ENCODE measurements around the gene GLT6D1.
"Not testable (repeated sequence)": the region's sequence is repeated elsewhere in the genome, so short reads cannot be mapped to it uniquely, and the experiment has no call there.

Gene GLT6D1

GRCh38 chr9:135639196-135639595, at the start of gene GLT6D1:
Gene GLT6D1, minus strand, starts transcription at chr9:135639540. Its CDS starts 353 bp downstream, at chr9:135639187.
- DNase-seq (ENCODE audit: low read depth), result no peak

GRCh38 chr9:135689011-135689410, 49.7 kb upstream of the GLT6D1 start:
- no peak for DNase-seq (ENCODE audit: low read depth)

DNA sequence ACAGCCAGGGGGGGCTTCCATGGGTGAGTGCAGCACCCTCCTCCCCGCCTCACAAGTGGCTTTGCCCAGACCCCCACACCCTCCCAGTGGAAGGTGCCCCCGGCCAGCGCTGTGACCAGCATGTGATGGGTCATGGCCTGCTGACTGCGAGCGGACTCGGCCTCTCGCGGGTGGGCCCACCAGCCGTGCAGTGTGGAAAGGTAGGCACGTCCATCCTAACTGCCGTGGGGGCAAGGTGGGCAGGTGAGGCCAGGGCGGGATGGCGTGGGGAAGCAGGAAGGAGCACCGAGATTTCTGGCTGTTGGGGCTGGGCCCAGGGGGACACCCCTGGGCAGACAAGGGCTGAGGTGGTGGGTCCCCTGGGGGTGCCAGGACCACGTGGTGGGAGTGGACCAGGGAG, 47.9 kb upstream of the GLT6D1 start:
- DNase-seq (ENCODE audit: low read depth), result no peak

GRCh38 chr9:135684691-135685090, 45.4 kb upstream of the GLT6D1 start:
- DNase-seq (ENCODE audit: low read depth), result no peak

DNA sequence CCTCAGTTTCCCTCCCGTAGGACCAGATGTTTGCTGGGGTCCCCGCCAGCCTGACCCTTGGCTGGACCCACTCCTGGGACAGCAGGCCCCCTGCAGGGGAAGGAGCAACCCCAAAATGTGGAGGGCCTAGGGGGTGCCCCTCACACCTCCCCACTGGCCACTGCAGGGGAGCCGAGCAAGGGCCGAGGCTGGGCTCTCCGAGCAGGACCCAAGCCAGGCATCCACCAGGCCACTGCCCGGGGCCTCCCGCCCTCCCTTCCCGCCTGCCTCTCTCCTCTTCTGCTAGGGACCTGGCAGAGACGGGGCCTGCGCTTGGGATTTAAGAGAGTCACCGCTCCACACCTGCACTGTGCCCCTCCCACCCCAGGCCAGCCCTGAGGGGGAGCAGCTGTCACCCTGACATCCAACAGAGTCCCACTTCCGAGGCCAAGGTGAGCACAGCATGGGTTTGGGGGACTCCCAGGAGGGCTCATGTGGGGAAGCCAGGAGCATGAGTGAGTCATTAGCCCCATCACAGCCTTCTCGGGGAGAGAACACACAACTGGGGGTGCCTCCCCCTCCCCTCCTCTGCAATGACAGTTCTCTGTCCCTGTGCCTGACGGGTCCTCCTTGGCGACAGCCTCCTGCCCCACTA, 44.2 kb upstream of the GLT6D1 start:
- no peak for DNase-seq (ENCODE audit: low read depth)

GRCh38 chr9:135681161-135681560, 41.8 kb upstream of the GLT6D1 start:
- no peak for DNase-seq (ENCODE audit: low read depth)

DNA sequence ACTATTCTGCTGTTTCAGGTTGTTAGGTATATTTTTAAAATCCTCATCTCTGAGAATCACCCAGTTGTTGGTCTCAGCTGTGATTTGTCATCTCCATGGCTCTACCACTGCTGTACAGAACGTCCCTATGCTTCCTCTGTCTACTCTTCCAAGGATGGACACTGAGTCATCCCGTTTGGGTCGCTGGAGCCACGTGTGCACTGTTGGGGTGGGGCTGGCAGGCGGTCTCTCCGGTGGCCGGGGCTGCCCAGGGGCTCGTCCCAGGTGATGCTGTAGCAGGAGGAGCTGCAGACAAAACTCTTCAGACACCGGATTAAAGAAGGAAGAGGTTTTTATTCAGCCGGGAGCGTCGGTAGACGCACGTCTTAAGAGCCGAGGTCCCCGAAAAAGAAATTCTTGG, 40.7 kb upstream of the GLT6D1 start:
- no peak for DNase-seq (ENCODE audit: low read depth)

- no peak for DNase-seq (ENCODE audit: low read depth)
These were observed 39.1 kb upstream of the GLT6D1 start for GRCh38 chr9:135678236-135679017.

DNA sequence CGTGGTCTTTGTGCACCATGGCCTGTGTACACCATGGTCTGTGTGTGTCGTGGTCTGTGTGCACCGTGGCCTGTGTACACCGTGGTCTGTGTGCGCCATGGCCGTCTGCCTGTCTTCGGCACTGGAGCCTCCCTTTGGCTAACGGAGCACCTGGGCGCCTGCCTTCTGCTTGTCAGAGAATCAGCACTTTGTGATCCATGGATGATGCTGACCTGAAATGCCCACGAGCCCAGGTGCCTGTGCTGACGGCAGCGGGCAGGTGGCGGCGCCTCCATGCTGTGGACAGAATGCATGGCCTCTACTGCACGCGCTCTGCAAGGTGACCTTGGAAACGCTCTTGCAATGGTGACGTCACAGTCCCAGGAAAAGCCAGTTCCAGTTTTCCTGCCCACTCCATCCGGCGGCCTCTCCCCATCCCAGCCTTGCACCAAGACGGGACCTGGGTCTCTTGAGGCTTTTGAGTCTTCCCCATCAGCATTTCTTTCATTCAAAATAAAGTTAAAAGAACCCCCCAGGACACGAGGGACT, 38.4 kb upstream of the GLT6D1 start:
- no peak for DNase-seq (ENCODE audit: low read depth)

DNA sequence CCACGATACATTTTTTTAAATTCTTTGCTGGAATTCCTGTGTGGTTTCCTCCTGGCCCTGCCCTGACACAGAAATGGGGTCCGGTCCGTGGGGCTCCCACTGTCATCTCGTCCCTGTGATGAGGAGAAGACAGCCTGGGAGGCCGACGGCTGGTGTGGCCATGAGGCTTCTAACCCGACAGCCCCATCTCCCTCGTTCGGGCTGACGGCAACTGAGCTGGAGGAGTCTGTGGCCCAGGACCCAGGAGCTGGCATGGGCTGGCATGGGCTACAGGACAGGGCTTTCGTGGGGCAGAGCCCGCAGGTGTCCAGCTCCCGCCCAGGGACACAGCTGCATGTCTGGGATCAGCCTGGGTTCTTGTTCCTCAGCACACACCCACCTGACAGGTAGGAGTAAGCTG, 37.6 kb upstream of the GLT6D1 start:
- DNase-seq (ENCODE audit: low read depth), result no peak

- no peak for DNase-seq (ENCODE audit: low read depth)
These were observed 35.6 kb upstream of the GLT6D1 start for GRCh38 chr9:135674977-135675376.

DNA sequence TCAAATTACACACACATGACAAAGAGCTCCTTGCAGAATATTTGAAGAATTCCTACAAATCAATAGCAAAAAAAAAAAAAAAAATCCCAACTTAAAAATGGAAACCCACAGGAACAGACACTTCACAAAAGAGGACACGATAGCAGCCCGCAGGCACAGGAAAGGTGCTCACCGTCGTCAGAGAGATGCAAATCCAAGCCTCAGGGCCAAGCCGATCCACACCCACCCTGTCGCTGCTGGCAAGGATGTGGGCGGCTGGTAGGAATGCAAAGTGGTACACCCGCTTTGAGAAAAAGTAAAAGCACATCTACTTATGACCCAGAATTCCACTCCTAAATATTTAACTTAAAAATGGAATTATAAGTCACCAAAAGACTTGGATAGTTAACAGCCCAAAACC, 34.6 kb upstream of the GLT6D1 start:
- no peak for DNase-seq (ENCODE audit: low read depth)

- not testable (repeated sequence) for DNase-seq (ENCODE audit: low read depth)
These were observed 33.4 kb upstream of the GLT6D1 start for GRCh38 chr9:135672786-135673185.

DNA sequence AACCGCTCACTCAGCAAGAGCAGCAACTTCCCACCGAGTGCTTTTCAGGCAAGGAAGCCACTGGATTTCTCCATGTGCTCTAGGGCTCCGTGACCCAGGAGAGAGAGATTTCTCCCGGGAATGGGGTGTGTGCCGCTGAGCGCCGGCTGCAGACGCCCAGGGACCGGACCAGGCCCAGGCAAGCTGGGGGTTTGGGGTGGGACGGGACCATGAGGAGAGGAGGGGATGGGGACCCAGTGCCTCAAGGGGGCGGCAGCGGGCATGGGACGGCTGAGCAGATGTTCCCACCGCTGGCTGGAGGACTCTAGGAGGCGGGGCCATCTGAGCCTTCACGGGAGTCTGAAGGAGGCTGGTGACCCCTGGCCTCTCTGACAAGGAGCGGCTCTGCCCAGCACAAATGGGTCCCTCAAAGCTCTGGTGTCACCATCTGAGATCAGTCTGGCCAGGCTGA, 32.3 kb upstream of the GLT6D1 start:
- DNase-seq (ENCODE audit: low read depth), result no peak

DNA sequence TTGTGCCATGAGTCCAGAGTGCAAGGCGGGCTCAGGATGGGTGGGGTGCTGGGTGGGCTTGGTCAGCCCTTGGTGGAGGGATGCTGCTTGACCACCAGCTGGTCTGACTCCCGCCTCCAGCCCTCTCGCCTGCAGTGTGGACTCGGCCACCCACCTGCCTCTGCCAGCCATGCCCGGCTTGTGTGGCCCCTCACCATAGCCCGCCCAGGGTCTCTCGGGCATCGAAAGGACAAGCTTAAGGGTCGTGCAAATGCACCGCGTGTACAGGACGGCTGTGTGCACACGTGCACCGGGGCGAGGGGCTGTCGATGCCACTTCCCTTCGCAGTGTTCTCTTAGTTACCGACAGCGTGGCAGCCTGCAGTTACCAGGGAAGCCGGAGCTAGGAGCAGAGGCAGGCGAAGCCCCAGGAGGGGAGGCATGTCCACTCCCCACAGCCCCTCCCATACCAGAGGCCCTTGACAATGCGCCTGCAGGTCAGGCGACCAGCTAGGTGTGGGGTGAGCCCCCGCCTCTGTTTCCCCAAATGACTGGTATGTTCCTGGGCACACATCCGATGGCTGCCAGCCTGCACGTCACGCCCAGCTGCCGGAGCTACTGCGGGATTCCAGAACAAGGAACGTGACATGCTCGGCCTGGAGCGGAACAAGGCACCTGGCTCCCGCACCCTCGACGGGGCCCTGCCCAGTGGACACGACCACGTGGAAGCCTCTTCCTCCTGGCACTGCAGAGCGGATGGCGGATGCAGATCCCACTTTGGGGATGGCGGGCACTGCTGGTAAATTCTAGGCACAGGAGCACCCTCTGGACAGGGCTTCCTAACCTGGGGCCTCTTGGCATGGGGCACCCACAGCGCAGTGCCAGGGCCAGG, 31.6 kb upstream of the GLT6D1 start:
- no peak for DNase-seq (ENCODE audit: low read depth)

GRCh38 chr9:135669616-135670285, 30.4 kb upstream of the GLT6D1 start:
- no peak for DNase-seq (ENCODE audit: low read depth)

DNA sequence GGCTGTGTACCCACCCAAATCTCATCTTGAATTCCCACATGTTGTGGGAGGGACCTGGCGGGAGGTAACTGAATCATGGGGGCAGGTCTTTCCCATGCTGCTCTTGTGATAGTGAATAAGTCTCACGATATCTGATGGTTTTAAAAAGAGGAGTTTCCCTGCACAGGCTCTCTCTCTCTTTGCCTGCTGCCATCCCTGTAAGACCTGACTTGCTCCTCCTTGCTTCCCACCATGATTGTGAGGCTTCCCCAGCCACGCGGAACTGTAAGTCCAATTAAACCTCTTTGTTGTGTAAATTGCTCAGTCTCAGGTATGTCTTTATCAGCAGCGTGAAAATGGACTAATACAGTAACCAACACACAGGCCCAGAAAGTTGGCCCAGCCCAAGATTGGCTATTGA, 29.7 kb upstream of the GLT6D1 start:
- DNase-seq (ENCODE audit: low read depth), result not testable (repeated sequence)

- no peak for DNase-seq (ENCODE audit: low read depth)
These were observed 28.2 kb upstream of the GLT6D1 start for GRCh38 chr9:135667463-135668001.

- DNase-seq (ENCODE audit: low read depth), result no peak
These were observed 27.5 kb upstream of the GLT6D1 start for GRCh38 chr9:135666534-135667462.

GRCh38 chr9:135665795-135666189, 26.5 kb upstream of the GLT6D1 start:
- DNase-seq (ENCODE audit: low read depth), result no peak

All from HS-5 (cell line).